HepG2 (cell line): ENCODE results near the gene ABI3BP.

Experiments used
- ARNTL ChIP-seq: sonication (generic); formaldehyde crosslinking; IDR thresholded peaks from 2 replicates; pipeline ENCODE4 v1.4.0; 2020; ENCODE audit warnings: mild to moderate bottlenecking, missing genetic modification reagents
- GABPA ChIP-seq, 2 experiments: IDR thresholded peaks; 2 replicates each; pipeline ENCODE4 v1.6.1; 2011 to 2016; ENCODE audit warnings: low read depth in 2 of 2, low read length in 1 of 2, missing biosample characterization in 1 of 2, missing genetic modification characterization in 1 of 2
- KDM1A ChIP-seq: IDR thresholded peaks from 2 replicates; pipeline ENCODE4 v1.6.1; 2016; ENCODE audit warnings: missing compliant biosample characterization
- MYNN ChIP-seq: sonication (generic); formaldehyde crosslinking; IDR thresholded peaks from 2 replicates; pipeline ENCODE4 v1.4.0; 2020; ENCODE audit warnings: mild to moderate bottlenecking, low read depth, missing genetic modification reagents
- PHF20 ChIP-seq: sonication (generic); formaldehyde crosslinking; IDR thresholded peaks from 2 replicates; pipeline ENCODE4 v1.5.0; 2020; ENCODE audit warnings: mild to moderate bottlenecking, missing genetic modification reagents
- TAF1 ChIP-seq: sonication (generic); formaldehyde crosslinking; IDR thresholded peaks from 2 replicates; pipeline ENCODE4 v1.4.0; 2020; ENCODE audit warnings: missing genetic modification reagents
- ZNF468 ChIP-seq: sonication (generic); formaldehyde crosslinking; IDR thresholded peaks from 2 replicates; pipeline ENCODE4 v1.8.0; 2022; ENCODE audit warnings: mild to moderate bottlenecking, moderate library complexity, missing genetic modification reagents
- TF ChIP-seq, protein P1 (sequence below): sonication (generic); formaldehyde crosslinking; IDR thresholded peaks from 2 replicates; pipeline ENCODE4 v1.5.0; 2020; ENCODE audit warnings: mild to moderate bottlenecking, missing genetic modification reagents, moderate library complexity
- TF ChIP-seq, protein P2 (sequence below): sonication (generic); formaldehyde crosslinking; IDR thresholded peaks from 2 replicates; pipeline ENCODE4 v1.4.0; 2020; ENCODE audit warnings: missing genetic modification reagents, borderline replicate concordance
- TF ChIP-seq, protein P3 (sequence below): IDR thresholded peaks from 2 replicates; pipeline ENCODE4 v1.6.1; 2012; ENCODE audit warnings: inconsistent platforms
- TF ChIP-seq, protein P4 (sequence below): sonication (generic); formaldehyde crosslinking; conservative IDR thresholded peaks from 2 replicates; pipeline ENCODE4 v1.5.0; 2020; ENCODE audit warnings: missing genetic modification reagents
- TF ChIP-seq, protein P5 (sequence below): sonication (generic); formaldehyde crosslinking; IDR thresholded peaks from 2 replicates; pipeline ENCODE4 v1.4.0; 2020; ENCODE audit warnings: missing genetic modification reagents, borderline replicate concordance

DNA sequence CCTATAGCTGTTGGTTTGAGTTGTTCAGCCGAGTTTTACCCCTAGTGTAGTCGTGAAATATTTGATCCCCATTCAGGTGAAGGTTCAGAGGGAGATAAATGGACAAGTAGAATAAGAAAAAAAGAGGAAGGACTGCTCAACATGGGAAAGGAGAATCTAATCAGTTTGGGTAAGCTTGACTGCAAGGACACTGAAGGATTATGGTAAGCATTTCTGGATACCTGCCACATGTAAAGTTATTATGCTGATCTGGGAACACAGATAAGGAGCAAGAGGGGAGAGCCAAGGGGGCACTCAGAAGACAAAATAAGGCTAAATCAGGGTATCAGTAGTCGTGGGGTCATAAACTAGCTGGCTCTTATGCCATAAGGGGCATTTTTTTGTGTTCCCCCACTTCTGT lies 234.1 kb downstream of the ABI3BP start:
- TF ChIP-seq, protein P1, sequence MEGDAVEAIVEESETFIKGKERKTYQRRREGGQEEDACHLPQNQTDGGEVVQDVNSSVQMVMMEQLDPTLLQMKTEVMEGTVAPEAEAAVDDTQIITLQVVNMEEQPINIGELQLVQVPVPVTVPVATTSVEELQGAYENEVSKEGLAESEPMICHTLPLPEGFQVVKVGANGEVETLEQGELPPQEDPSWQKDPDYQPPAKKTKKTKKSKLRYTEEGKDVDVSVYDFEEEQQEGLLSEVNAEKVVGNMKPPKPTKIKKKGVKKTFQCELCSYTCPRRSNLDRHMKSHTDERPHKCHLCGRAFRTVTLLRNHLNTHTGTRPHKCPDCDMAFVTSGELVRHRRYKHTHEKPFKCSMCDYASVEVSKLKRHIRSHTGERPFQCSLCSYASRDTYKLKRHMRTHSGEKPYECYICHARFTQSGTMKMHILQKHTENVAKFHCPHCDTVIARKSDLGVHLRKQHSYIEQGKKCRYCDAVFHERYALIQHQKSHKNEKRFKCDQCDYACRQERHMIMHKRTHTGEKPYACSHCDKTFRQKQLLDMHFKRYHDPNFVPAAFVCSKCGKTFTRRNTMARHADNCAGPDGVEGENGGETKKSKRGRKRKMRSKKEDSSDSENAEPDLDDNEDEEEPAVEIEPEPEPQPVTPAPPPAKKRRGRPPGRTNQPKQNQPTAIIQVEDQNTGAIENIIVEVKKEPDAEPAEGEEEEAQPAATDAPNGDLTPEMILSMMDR (CRISPR knock-in tag), result no peak
- TF ChIP-seq, protein P2, sequence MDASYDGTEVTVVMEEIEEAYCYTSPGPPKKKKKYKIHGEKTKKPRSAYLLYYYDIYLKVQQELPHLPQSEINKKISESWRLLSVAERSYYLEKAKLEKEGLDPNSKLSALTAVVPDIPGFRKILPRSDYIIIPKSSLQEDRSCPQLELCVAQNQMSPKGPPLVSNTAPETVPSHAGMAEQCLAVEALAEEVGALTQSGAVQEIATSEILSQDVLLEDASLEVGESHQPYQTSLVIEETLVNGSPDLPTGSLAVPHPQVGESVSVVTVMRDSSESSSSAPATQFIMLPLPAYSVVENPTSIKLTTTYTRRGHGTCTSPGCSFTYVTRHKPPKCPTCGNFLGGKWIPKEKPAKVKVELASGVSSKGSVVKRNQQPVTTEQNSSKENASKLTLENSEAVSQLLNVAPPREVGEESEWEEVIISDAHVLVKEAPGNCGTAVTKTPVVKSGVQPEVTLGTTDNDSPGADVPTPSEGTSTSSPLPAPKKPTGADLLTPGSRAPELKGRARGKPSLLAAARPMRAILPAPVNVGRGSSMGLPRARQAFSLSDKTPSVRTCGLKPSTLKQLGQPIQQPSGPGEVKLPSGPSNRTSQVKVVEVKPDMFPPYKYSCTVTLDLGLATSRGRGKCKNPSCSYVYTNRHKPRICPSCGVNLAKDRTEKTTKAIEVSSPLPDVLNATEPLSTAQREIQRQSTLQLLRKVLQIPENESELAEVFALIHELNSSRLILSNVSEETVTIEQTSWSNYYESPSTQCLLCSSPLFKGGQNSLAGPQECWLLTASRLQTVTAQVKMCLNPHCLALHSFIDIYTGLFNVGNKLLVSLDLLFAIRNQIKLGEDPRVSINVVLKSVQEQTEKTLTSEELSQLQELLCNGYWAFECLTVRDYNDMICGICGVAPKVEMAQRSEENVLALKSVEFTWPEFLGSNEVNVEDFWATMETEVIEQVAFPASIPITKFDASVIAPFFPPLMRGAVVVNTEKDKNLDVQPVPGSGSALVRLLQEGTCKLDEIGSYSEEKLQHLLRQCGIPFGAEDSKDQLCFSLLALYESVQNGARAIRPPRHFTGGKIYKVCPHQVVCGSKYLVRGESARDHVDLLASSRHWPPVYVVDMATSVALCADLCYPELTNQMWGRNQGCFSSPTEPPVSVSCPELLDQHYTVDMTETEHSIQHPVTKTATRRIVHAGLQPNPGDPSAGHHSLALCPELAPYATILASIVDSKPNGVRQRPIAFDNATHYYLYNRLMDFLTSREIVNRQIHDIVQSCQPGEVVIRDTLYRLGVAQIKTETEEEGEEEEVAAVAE (CRISPR knock-in tag), result no peak
- TF ChIP-seq, protein P3, sequence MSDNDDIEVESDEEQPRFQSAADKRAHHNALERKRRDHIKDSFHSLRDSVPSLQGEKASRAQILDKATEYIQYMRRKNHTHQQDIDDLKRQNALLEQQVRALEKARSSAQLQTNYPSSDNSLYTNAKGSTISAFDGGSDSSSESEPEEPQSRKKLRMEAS, result no peak
- no peak for TF ChIP-seq GABPA (IDR thresholded peaks at IDR 0.05; ENCODE audit: low read depth, low read length)
- TF ChIP-seq GABPA (CRISPR knock-in tag; IDR thresholded peaks at IDR 0.05; ENCODE audit: low read depth), result no peak
- TF ChIP-seq KDM1A, result no peak
- TF ChIP-seq, protein P4, sequence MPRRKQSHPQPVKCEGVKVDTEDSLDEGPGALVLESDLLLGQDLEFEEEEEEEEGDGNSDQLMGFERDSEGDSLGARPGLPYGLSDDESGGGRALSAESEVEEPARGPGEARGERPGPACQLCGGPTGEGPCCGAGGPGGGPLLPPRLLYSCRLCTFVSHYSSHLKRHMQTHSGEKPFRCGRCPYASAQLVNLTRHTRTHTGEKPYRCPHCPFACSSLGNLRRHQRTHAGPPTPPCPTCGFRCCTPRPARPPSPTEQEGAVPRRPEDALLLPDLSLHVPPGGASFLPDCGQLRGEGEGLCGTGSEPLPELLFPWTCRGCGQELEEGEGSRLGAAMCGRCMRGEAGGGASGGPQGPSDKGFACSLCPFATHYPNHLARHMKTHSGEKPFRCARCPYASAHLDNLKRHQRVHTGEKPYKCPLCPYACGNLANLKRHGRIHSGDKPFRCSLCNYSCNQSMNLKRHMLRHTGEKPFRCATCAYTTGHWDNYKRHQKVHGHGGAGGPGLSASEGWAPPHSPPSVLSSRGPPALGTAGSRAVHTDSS (CRISPR knock-in tag), result no peak
- TF ChIP-seq, protein P5, sequence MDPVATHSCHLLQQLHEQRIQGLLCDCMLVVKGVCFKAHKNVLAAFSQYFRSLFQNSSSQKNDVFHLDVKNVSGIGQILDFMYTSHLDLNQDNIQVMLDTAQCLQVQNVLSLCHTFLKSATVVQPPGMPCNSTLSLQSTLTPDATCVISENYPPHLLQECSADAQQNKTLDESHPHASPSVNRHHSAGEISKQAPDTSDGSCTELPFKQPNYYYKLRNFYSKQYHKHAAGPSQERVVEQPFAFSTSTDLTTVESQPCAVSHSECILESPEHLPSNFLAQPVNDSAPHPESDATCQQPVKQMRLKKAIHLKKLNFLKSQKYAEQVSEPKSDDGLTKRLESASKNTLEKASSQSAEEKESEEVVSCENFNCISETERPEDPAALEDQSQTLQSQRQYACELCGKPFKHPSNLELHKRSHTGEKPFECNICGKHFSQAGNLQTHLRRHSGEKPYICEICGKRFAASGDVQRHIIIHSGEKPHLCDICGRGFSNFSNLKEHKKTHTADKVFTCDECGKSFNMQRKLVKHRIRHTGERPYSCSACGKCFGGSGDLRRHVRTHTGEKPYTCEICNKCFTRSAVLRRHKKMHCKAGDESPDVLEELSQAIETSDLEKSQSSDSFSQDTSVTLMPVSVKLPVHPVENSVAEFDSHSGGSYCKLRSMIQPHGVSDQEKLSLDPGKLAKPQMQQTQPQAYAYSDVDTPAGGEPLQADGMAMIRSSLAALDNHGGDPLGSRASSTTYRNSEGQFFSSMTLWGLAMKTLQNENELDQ (CRISPR knock-in tag), result no peak
- TF ChIP-seq MYNN, result no peak
- no peak for TF ChIP-seq PHF20 (CRISPR knock-in tag)
- TF ChIP-seq TAF1 (CRISPR knock-in tag), result no peak
- TF ChIP-seq ZNF468, result no peak
- no peak for TF ChIP-seq ARNTL
